ENCODE data around the gene PCAT7. TPM values are rescaled to one million over a fixed set of nuclear protein-coding genes. Genes with fewer than 3 reads are reported as not detected.

PCAT7 gene
- polyA plus RNA-seq, 1 of the 3 experiments (the other 2 are of a cell fraction): not detected

DNA sequence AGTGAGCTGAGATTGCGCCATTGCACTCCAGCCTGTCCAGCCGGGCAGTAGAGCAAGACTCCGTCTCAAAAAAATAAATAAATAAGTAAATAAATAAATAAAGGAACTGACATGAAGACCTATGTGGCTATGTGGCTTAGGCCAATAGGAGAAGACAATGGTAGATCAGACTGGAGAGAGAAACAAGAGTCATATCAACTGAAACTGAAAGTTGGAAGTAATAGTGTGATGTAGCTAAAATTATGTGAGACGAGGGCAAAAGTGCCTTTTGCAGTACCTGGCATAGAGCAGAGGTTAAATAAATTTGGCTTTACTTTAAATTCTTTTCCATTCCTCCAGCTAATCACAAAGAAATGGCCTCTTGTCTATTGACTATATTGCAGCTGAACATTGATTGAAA is 31.4 kb downstream of the PCAT7 start:
- no peak overlapping the region for H2AFZ ChIP-seq (ENCODE audit: low read depth)
- H4K20me1 ChIP-seq (ENCODE audit: insufficient read depth): no peaks in the 10 kb centered on the region
- H3K27me3 ChIP-seq (ENCODE audit: insufficient read depth): no peaks in the 10 kb centered on the region
- H3K9me3 ChIP-seq: no peaks in the 10 kb centered on the region
- no peaks in the 10 kb centered on the region for H3K36me3 ChIP-seq (replicated peaks in 1 of 2; ENCODE audit: control insufficient read depth in 1 of 2, insufficient read depth in 2 of 2, low read length in 1 of 2)
- TF ChIP-seq TCF12 (IDR thresholded peaks at IDR 0.05) (no peak), RXRA (IDR thresholded peaks at IDR 0.05; ENCODE audit: borderline replicate concordance, low read depth) (no peak), FOSL2 (IDR thresholded peaks at IDR 0.05; ENCODE audit: borderline replicate concordance, low read depth) (no peak), FOXM1 (IDR thresholded peaks at IDR 0.05; ENCODE audit: low read depth) (no peak), RFX5 (IDR thresholded peaks at IDR 0.05; ENCODE audit: low read length) (no peak), NRF1 (IDR thresholded peaks at IDR 0.05; ENCODE audit: low read depth, low read length) (no peak)
- TF ChIP-seq, protein P1, sequence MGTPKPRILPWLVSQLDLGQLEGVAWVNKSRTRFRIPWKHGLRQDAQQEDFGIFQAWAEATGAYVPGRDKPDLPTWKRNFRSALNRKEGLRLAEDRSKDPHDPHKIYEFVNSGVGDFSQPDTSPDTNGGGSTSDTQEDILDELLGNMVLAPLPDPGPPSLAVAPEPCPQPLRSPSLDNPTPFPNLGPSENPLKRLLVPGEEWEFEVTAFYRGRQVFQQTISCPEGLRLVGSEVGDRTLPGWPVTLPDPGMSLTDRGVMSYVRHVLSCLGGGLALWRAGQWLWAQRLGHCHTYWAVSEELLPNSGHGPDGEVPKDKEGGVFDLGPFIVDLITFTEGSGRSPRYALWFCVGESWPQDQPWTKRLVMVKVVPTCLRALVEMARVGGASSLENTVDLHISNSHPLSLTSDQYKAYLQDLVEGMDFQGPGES (IDR thresholded peaks at IDR 0.05; ENCODE audit: low read depth, low read length): no peak
- TF ChIP-seq, protein P2, sequence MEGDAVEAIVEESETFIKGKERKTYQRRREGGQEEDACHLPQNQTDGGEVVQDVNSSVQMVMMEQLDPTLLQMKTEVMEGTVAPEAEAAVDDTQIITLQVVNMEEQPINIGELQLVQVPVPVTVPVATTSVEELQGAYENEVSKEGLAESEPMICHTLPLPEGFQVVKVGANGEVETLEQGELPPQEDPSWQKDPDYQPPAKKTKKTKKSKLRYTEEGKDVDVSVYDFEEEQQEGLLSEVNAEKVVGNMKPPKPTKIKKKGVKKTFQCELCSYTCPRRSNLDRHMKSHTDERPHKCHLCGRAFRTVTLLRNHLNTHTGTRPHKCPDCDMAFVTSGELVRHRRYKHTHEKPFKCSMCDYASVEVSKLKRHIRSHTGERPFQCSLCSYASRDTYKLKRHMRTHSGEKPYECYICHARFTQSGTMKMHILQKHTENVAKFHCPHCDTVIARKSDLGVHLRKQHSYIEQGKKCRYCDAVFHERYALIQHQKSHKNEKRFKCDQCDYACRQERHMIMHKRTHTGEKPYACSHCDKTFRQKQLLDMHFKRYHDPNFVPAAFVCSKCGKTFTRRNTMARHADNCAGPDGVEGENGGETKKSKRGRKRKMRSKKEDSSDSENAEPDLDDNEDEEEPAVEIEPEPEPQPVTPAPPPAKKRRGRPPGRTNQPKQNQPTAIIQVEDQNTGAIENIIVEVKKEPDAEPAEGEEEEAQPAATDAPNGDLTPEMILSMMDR (IDR thresholded peaks at IDR 0.05): no peak
- H3K4me1 ChIP-seq (ENCODE audit: control insufficient read depth in 1 of 2, insufficient read depth in 2 of 2, low read depth in 1 of 2, low read length in 1 of 2): no peaks in the 10 kb centered on the region; a peak in 1 of 4 replicates
- POLR2A ChIA-PET: no interaction called here
- no peak overlapping the region for H3K9ac ChIP-seq
- no peak overlapping the region for H3K27ac ChIP-seq (ENCODE audit: low read depth in 2 of 2, low read length in 1 of 2)
- no peak overlapping the region for H3K4me3 ChIP-seq (ENCODE audit: low read depth in 2 of 2, low read length in 1 of 2)
- no peaks in the 10 kb centered on the region for H3K79me2 ChIP-seq (ENCODE audit: insufficient read depth)
- 73% methylated on average over 4 of the region's 4 CpGs for WGBS (ENCODE audit: low lambda C conversion rate)
- no peak for DNase-seq
- CTCF ChIA-PET: interaction anchor here (0.5 to 0.7 kb wide), 4 partner anchors 17 to 1628 kb away, joined by 3 read pairs; no protein-coding TSS in a partner anchor
- no peaks in the 10 kb centered on the region for H3K9me2 ChIP-seq
- H3K4me2 ChIP-seq: no peak overlapping the region
- H3F3A ChIP-seq (replicated peaks; ENCODE audit: insufficient read depth): no peaks in the 10 kb centered on the region

DNA sequence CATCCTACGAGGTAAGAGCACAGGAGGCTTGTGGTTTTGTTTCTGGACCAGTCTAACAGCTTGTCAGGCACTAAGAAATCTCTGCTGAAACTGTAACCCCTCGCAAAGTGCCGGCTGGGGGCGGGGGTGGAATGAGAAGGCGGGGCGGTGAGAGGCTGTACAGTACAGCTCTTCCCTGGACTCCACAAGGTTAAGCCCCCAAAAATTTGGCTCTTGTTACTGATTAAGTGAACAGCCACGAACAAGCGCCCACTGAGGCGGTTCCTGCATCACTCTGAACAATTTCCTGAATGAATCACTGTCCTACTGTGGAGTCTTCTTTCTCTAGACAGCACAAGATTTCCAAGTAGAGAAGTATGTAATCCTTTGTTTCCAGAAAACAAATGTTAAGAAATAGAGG is 31.9 kb downstream of the PCAT7 start:
- Histone ChIP-seq H3K27ac (ENCODE audit: low read depth in 2 of 2, low read length in 1 of 2) (no peak overlapping the region), H3F3A (replicated peaks; ENCODE audit: insufficient read depth) (no peaks in the 10 kb centered on the region), H3K79me2 (ENCODE audit: insufficient read depth) (no peaks in the 10 kb centered on the region), H3K27me3 (ENCODE audit: insufficient read depth) (no peaks in the 10 kb centered on the region), H4K20me1 (ENCODE audit: insufficient read depth) (no peaks in the 10 kb centered on the region), H3K4me3 (ENCODE audit: low read depth in 2 of 2, low read length in 1 of 2) (no peak overlapping the region), H3K4me2 (no peak overlapping the region), H3K4me1 (ENCODE audit: control insufficient read depth in 1 of 2, insufficient read depth in 2 of 2, low read depth in 1 of 2, low read length in 1 of 2) (peaks cover 0 to 4% of the 10 kb centered on the region in 2 experiments; a peak in 1 of 4 replicates), H3K9me2 (no peaks in the 10 kb centered on the region), H3K9me3 (no peaks in the 10 kb centered on the region), H2AFZ (ENCODE audit: low read depth) (no peak overlapping the region), H3K9ac (no peak overlapping the region), H3K36me3 (replicated peaks in 1 of 2; ENCODE audit: control insufficient read depth in 1 of 2, insufficient read depth in 2 of 2, low read length in 1 of 2) (no peaks in the 10 kb centered on the region)
- CTCF ChIA-PET: interaction anchor here (0.5 to 0.7 kb wide), 3 partner anchors 17 to 1629 kb away, joined by 3 read pairs; no protein-coding TSS in a partner anchor
- POLR2A ChIA-PET: no interaction called here
- no peak for DNase-seq
- 63% methylated on average over 9 of the region's 9 CpGs for WGBS (ENCODE audit: low lambda C conversion rate)
- no peak for TF ChIP-seq YY1 (IDR thresholded peaks at IDR 0.05; ENCODE audit: low read depth)
- no peak for TF ChIP-seq SMC3 (IDR thresholded peaks at IDR 0.05; ENCODE audit: low read depth, low read length)
- no peak for TF ChIP-seq USF2 (IDR thresholded peaks at IDR 0.05; ENCODE audit: borderline replicate concordance, low read depth, low read length)
- TF ChIP-seq EZH2phosphoT487 (IDR thresholded peaks at IDR 0.05; ENCODE audit: borderline replicate concordance, low read depth): no peak
- TF ChIP-seq, protein P3, sequence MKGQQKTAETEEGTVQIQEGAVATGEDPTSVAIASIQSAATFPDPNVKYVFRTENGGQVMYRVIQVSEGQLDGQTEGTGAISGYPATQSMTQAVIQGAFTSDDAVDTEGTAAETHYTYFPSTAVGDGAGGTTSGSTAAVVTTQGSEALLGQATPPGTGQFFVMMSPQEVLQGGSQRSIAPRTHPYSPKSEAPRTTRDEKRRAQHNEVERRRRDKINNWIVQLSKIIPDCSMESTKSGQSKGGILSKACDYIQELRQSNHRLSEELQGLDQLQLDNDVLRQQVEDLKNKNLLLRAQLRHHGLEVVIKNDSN (IDR thresholded peaks at IDR 0.05; ENCODE audit: borderline replicate concordance, low read depth): no peak
- no peak for TF ChIP-seq FOSL2 (IDR thresholded peaks at IDR 0.05; ENCODE audit: borderline replicate concordance, low read depth)
- TF ChIP-seq GABPA (IDR thresholded peaks at IDR 0.05; ENCODE audit: low read depth): no peak
- TF ChIP-seq FOXM1 (IDR thresholded peaks at IDR 0.05; ENCODE audit: low read depth): no peak
- TF ChIP-seq NFIC (IDR thresholded peaks at IDR 0.05; ENCODE audit: borderline replicate concordance): no peak
- TF ChIP-seq RFX5 (IDR thresholded peaks at IDR 0.05; ENCODE audit: low read length): no peak
- no peak for TF ChIP-seq SIN3A (IDR thresholded peaks at IDR 0.05; ENCODE audit: borderline replicate concordance, low read depth, low read length)
- TF ChIP-seq MXI1 (IDR thresholded peaks at IDR 0.05; ENCODE audit: low read depth, low read length): no peak
- TF ChIP-seq TEAD4 (IDR thresholded peaks at IDR 0.05; ENCODE audit: borderline replicate concordance, insufficient read depth): no peak
- no peak for TF ChIP-seq ELF1 (IDR thresholded peaks at IDR 0.05)
- no peak for TF ChIP-seq MAX (IDR thresholded peaks at IDR 0.05; ENCODE audit: low read depth)
- TF ChIP-seq FOXJ3 (CRISPR knock-in tag; IDR thresholded peaks at IDR 0.05): no peak
